GM19395 (cell line): ENCODE measurements around the gene CSF1R.
"Not testable (repeated sequence)": the region's sequence is repeated elsewhere in the genome, so short reads cannot be mapped to it uniquely, and the experiment has no call there.

Experiments used
- ATAC-seq: cut with Tn5 transposase; IDR thresholded peaks from one replicate; pipeline ENCODE4 v1.9.1; 2021; ENCODE audit warnings: mild to moderate bottlenecking, moderate library complexity; ENCODE audit not compliant: unreplicated experiment

Gene CSF1R

DNA sequence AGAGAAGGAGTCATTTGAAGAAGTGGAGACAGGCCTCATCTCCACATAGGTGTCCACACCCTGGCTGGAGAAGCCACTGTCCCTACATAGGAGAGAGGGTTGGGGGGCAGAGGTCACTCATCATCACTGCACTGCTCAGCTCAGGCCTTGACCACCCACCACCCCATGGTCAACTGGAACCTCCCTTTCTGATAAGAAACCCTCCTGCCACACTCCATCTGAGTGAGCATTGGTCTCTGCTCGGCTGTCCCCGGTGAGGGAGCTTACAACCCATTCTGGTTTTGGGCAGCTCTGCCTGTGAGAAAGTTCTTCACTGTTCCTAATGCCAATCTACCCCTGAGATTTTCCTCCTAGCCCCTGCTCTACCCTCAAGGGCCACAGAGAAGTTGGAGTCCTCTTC lies 28.8 kb downstream of the CSF1R start:
- no peak for ATAC-seq

DNA sequence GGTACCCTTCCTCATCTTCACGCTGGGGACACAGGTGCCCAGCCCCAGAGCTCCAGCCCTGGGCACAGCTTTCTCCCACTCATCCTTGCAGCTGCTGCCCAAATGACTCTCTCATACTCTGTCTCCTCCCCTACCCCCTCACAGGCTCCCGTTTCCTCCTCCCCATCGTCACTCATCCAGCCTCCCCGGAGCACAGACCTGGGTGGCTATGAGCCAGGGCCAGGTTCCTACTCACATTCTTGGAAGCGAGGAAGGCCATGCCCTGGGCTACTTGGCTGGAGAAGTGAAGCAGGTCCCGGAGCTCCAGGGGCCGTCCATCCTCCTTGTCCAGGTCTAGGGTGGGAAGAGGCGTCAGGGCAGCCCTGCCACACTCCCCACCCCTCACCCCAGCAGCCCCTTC lies 29.3 kb downstream of the CSF1R start:
- ATAC-seq, result no peak

DNA sequence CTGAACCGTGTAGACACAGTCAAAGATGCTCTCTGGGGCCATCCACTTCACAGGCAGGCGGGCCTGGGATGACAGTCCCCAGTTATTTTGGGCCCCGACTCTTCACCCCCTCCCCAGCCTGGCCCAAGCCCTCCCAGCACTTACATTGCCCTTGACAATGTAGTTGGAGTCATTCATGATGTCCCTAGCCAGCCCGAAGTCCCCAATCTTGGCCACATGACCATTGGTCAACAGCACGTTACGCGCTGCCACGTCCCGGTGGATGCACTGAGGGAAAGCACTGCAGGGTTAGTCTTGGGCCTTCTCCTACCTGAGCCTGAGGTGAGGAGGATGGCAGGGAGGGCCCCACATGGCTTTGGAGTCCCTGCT lies 30.3 kb downstream of the CSF1R start:
- no peak for ATAC-seq

DNA sequence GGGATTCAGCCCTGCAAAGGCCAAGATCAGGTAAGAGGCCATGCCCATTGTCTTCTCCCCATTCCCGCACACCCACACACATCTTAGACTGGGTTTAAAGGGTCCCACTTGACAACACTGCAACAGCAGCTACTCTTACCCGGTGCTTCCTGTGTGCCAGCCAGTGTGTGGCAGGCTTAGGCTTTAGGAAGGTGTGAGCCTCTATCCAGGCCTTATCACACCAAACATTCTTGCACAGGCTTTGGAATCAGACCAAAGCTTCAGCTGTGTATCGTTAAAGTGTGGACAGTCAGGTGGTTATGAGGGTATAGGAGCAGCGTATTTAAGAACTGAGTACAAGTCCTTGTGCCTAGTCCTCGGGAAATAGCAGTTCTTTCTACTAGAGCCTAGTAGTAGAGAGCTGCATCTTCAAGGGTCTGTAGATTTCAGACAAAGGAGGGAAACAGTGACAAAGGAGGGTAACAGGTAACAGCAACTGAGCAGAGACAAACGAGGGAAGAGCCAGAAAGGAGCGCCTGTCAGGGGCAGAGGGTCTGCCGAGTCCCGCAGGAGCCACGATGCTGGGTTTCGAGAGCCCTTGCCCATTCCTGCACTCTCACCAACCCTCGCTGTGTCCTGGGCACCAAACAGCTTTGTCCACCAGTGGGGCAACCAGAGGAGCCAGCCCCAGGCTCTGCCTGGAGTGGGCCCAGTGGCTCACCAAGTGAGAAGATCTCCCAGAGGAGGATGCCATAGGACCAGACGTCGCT lies 30.9 kb downstream of the CSF1R start:
- ATAC-seq, result no peak

DNA sequence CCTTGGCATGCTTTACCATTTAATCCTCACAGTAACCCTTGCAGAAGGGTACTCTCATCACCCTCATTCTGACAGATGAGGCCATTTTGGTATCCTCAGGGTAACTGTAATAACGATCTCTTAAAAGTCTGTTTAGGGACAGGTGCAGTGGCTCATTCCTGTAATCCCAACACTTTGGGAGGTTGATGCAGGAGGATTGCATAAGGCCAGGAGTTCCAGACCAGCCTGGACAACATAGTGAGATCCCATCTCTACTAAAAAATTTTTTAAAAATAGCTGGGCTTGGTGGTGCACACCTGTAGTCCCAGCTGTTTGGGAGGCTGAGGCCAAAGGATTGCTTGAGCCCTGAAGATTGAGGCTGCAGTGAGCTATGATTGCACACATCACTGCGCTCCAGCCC lies 31.8 kb downstream of the CSF1R start:
- ATAC-seq, result no peak

DNA sequence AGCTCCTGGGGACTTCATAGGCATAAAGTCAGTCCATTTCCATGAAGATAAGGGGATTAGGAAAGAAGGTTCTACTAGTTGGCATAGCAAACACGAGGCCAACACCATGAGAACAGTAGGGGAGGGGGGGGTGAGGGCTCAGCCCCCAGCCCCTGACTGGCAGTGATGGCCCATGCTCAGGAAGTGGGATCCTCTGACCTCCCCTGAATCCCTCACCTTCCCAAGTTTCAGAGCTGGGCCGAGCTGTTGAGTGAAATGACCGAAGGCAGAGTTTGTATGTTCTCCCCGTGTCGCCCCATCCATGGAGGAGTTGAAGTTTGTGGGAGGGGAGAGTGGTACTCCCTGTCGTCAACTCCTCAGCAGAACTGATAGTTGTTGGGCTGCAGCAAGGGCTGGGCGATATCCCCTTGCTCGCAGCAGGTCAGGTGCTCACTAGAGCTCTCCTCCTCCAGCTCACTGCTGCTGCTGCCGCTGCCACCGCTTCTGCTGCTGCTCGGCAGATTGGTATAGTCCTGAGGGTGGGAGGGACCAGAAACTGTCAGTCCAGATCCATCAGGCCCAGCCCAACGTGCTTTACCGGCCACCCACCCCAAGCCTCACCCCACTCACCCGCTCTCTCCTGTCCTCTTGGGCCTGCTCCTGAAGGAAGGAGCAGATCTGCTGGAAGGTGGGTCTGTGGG lies 32.5 kb downstream of the CSF1R start:
- no peak for ATAC-seq

DNA sequence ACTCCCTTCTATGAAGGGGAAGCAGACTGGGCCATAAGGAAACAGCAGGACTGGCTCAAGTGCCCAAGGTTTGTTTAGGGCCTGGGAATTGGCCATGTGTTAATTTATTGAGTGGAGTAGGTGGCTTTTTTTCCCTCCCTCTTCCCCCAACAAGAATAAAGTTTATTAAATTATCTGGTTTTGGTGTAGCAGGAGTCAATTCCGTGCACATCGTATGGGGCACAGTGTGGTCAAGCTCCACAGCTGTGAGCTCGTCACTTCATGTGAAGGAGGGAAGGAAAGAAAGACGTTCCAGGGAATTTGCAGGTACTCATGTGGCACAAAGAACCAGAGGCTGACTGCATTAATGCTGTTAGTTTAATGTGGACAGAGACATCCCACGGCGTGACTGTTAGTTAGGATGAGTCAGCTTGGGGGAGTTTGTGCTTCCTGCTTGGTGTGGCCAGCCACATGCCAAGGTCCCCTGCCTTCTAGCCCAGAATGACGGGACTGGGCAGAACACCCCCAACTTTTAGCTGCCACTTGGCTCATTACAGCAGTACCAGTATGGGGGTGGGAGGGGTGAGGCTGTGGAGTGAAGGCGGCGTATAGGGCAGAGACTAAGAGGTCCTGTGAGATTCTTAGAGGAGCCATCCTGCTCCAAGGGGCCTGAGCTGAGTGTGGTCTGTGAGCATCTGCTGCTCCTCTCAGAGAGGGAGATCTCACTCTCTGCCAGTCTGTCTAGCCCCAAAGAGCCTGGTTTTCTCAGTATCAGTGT lies 33.2 kb downstream of the CSF1R start:
- ATAC-seq, result no peak

DNA sequence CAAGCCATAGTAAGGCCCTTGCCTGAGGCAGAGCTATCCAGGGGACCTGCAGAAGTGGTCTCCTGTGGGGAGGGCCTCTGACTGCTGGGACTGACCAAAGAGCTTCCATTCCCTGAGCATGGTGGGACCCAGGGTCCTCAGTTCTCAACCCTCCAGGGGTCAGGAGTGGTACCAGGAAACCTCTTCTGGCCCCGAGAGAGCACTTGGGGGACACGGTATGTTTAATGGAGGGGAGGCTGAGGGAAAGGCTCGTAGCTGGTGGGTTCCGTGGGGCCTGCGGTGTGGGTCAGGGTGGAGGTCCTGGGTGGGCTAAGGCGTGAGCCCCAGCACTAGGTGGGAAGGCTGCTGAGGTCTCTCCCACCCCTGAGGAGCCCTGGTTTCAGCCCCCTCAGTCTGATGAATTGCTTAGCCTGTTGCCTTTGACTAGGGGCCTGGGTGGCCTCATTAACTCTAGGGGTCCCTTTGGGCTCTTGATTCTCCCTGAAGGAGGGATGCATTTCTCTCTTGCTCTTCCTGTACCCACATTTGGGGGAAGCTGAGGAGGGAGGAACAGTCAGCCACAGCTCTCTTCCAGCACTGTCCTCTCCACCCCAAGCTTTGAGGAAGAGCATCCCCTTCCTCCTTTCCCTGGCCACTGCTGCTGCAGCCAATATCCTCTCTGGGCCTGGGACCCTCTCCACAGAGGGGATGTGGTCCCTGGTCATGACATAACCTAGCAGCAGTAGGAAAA lies 34.0 kb downstream of the CSF1R start:
- ATAC-seq, result no peak

DNA sequence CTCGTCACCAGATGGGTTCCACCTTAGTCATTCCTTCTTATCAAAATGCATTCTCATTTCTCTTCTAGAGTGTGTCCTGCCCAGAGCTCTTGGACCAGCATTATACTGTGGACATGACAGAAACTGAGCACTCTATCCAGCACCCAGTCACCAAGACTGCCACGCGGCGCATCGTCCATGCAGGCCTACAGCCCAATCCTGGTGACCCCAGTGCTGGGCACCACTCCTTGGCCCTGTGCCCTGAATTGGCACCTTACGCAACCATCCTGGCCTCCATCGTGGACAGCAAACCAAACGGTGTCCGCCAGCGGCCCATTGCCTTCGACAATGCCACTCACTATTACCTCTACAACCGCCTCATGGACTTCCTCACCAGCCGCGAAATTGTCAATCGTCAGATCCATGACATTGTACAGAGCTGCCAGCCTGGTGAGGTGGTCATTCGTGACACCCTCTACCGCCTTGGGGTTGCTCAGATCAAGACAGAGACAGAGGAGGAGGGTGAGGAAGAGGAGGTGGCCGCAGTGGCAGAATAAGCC lies 34.6 kb downstream of the CSF1R start:
- ATAC-seq, result no peak

DNA sequence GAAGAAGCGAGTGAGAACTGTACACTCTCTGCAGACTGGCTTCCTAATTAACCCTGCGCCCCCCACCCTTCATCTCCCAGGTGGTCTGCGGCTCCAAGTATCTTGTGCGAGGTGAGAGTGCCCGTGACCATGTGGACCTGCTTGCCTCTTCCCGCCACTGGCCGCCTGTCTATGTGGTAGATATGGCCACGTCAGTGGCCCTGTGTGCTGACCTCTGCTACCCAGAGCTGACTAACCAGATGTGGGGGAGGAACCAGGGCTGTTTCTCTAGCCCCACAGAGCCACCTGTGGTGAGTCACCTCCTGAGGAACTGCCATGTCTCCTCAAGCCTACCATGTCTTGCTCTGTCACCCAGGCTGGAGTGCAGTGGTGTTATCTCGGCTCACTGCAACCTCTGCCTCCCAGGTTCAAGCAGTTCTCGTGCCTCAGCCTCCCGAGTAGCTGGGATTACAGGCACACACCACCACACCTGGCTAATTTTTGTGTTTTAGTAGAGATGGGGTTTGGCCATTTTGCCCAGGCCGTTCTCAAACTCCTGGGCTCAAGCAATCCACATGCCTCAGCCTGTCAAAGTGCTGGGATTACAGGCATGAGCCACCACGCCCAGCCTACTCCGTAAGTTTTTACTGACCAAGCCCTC lies 36.1 kb downstream of the CSF1R start:
- not testable (repeated sequence) for ATAC-seq

DNA sequence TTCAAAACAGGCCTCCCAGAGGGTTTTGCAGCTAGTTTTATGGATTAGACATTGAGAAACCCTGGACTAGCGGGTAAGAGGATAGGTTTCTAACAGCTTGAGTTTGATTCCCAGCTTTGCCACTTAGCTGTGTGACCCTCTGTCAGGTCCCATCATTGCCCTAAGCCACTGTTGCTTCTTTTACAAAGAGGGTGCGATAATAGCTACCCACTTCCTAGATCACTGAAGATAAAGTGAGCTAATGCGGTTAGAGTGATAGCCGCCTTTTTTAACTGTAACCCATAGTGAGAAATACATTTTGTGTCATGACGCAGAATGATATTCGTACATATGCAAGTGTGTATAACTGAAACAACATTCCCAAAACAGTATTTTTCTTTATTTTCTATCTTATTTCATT lies 40.3 kb downstream of the CSF1R start:
- ATAC-seq, result no peak

DNA sequence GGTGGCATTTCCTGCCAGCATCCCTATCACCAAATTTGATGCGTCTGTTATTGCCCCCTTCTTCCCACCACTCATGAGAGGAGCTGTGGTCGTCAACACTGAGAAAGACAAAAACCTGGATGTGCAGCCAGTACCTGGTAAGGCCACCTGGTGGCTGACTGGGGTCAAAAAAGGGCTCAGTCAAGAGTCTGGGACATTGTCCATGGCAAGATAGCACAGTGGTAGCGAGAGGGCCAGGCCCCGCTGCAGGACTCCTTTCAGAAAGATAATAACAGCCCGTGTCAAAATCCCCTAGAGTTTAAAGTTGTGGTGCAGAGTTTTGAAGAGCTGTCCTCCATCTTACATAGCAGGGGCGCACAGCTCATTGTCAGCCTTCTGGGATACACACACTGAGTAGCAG lies 40.8 kb downstream of the CSF1R start:
- no peak for ATAC-seq

DNA sequence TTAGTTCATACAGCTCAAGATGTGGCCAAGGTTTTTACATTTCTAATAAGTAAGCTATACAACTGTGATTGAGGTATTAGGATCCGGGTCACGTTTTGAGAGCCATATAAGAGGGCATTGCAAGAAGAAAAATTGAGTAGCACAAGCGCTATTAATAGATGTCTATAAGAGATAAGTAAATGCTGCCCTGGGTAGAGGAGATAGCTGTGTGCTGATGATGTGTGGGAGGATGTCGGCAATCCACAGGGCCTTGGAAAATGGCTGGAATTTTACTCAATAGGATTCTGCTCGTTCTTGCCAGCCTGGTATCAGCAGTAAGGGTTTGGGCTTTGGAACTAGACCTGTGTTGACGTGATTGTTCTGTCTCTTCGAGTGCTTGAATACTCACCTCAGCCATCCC lies 41.6 kb downstream of the CSF1R start:
- ATAC-seq, result no peak

DNA sequence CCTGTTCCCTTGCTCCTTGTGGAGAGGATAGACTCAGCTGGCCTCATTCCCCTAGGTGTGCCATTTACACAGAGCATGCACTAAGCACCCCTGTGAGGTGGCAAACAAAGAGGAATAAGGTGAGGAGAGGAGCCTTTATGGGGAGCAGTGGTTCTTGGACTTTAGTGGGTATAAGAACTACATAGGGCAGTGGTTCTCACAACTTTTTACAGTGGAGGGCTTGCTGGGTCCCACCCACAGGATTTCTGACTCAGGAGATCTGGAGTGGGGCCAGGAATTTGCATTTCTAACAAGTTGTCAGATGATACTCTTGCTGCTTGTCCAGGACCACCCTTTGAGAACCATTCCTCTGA lies 42.0 kb downstream of the CSF1R start:
- ATAC-seq, result no peak

DNA sequence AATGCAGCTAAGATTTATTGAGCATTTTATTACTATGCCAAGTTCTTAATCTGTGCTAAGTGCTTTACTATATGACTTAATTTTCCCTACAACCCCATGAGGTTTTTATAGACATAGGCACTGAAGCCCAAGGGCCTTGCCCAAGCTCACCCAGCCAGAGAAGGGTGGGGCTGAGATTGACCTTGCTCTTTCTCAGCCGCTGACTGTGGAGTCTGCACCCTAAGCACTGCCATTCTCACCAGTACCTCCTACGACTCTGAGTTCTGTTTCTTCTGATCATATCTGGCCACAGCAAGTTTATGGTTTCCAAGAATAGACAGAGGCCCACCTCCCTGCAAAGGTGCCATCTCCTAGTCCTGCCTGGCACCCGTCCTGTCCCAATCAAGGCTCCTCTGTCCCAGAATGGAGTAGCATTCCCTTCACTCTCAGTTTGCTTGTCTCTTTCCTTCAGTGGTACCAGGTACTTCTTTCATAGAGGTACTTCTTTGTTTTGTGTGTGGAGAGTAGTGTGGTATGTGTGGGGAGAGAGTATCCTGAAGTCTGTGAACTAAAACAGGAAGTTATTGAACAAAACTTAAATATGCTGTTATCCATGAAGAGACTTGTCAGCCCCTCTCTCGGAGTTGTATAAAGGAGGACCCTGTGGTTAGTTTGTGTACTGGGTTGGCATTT lies 42.6 kb downstream of the CSF1R start:
- no peak for ATAC-seq

DNA sequence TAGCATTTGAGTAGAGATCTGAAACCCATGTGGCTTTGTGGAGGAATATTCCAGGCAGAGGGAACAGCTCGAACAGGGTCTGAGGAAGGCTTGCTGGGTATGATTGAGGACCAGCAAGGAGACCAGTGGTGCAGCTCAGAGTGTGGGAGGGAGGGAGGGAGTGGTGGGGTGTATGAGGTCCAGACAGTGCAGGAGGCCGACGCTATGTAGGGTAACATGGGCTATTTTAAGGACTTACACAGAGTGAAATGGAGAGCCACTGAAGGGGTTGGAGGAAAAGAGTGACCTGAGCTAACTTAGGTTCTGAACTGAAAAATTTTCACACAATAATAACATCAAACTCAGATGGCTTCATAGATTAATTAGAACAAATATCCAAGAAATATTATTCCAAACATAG lies 43.9 kb downstream of the CSF1R start:
- no peak for ATAC-seq

DNA sequence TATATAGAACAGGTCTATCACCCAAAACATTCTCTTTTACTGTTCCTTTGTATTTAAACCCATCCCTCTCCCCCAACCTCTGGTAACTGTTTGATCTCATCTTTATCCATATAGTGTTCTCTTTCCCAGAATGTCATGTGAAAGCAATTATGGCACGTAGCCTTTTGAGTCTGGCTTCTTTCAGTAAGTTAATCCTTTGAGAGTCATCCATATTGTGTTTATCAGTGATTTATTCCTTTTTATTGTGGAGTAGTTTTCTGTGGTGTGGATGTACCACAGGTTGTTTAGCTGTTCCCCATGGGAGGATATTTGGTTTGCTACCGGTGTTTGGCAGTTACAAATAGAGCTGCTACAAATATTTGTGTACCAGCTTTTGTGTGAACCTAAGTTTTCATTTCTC lies 47.8 kb downstream of the CSF1R start:
- ATAC-seq, result no peak

DNA sequence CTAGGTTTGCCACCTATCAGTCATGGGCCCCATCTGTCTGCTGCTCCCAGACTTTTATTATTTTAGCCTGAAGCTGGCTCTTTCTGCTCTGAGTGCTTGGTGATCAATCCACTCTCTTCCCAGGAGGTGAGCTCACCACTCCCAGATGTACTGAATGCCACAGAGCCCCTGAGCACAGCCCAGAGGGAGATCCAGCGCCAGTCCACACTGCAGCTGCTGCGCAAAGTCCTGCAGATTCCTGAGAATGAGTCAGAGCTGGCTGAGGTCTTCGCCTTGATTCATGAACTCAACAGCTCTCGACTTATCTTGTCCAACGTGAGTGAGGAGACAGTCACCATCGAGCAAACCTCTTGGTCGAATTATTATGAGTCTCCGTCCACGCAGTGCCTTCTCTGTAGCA lies 49.8 kb downstream of the CSF1R start:
- ATAC-seq, result no peak

DNA sequence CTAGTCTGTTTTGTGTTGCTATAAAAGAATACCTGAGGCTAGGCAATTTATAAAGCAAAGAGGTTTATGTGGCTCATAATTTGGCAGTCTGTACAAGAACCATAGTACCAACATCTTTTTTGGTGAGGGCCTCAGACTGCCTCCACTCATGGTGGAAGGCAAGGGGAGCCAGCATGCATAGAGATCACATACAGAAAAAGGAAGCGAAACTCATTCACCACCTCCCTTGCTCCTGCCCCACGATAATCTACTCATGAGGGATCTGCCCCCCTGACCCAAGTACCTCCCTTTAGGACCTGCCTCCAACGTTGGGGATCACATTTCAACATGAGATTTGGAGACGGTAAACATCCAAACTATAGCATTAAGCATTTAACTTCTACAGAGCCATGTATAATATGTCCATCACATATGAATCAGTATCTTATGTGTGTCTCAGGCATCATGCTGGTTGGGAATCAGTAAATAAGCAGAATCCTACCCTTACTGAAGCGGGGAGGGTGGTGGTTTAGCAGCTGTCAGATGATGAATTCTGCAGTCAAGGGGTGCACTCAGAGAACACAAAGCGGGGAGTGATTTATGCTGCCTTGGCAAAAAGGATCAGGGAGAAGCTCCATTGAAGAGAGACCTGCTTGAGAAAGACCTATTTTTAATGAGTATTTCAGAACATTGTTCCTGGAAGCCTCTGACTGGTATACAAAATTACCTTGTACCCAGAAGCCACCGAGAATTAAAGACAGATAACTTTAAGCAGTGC lies 51.0 kb downstream of the CSF1R start:
- peak; percentile 92 for ATAC-seq

DNA sequence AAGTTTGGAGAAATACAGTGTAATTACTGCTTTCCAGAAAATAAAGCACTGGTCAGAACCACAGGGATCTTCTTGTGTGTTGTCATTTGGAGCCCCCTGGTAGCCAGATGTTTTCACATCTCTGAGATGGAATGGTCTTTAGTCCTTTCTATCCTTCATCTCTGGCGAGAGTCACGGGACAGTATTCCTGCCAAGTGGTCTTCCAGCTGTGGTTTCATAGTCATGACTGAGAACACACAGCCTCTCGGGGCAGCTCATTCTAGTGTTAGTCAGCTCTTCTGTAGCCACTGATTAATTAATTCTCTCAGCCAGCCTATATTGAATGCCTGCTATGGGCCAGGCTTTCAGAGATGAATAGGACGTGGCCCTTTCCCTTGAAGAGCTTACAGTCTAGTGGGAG lies 51.7 kb downstream of the CSF1R start:
- ATAC-seq, result no peak
